Mesendoderm (in vitro differentiated cells): Measurements from ENCODE around the gene IQCM.

Source experiments
- DNase-seq: peaks from one replicate; pipeline ENCODE4 v3.0.0; 2013
- H2AK5ac ChIP-seq: 2 replicates; pipeline ENCODE4 v1.6.1; 2013; ENCODE audit warnings: low read length, inconsistent platforms
- H2BK120ac ChIP-seq: 2 replicates; pipeline ENCODE4 v1.6.1; 2013; ENCODE audit warnings: low read depth, mild to moderate bottlenecking, low read length, moderate library complexity, mixed read lengths
- H2BK15ac ChIP-seq: replicated peaks from 2 replicates; pipeline ENCODE4 v1.6.1; 2013; ENCODE audit warnings: low read depth, mild to moderate bottlenecking, moderate library complexity
- H2BK5ac ChIP-seq: 2 replicates; pipeline ENCODE4 v1.6.1; 2013; ENCODE audit warnings: low read length, inconsistent platforms
- H3K18ac ChIP-seq: 2 replicates; pipeline ENCODE4 v1.6.1; 2013; ENCODE audit warnings: mild to moderate bottlenecking, low read length, mixed read lengths
- H3K23ac ChIP-seq: one replicate; pipeline ENCODE4 v1.6.1; 2013; ENCODE audit warnings: low read length
- H3K27ac ChIP-seq: 2 replicates; pipeline ENCODE4 v1.5.1; 2013; ENCODE audit warnings: low read depth, mild to moderate bottlenecking, inconsistent platforms, low read length, moderate library complexity
- H3K27me3 ChIP-seq: 2 replicates; pipeline ENCODE4 v1.6.1; 2013; ENCODE audit warnings: low read length, control low read depth, mild to moderate bottlenecking, inconsistent platforms; ENCODE audit not compliant: insufficient read depth, poor library complexity
- H3K36me3 ChIP-seq: 2 replicates; pipeline ENCODE4 v1.6.1; 2013; ENCODE audit warnings: low read length, inconsistent platforms; ENCODE audit not compliant: control insufficient read depth, insufficient read depth
- H3K4ac ChIP-seq: one replicate; pipeline ENCODE4 v1.6.1; 2013; ENCODE audit warnings: low read depth, mild to moderate bottlenecking, low read length, moderate library complexity
- H3K4me1 ChIP-seq: 2 replicates; pipeline ENCODE4 v1.6.1; 2013; ENCODE audit warnings: low read depth, low read length, inconsistent platforms; ENCODE audit not compliant: control insufficient read depth
- H3K4me2 ChIP-seq: 2 replicates; pipeline ENCODE4 v1.6.1; 2013; ENCODE audit warnings: low read length
- H3K4me3 ChIP-seq: 2 replicates; pipeline ENCODE4 v1.5.1; 2013; ENCODE audit warnings: mild to moderate bottlenecking, low read length
- H3K56ac ChIP-seq: one replicate; pipeline ENCODE4 v1.6.1; 2013; ENCODE audit warnings: low read length
- H3K79me1 ChIP-seq: 2 replicates; pipeline ENCODE4 v1.6.1; 2013; ENCODE audit warnings: low read length, inconsistent platforms
- H3K79me2 ChIP-seq: 2 replicates; pipeline ENCODE4 v1.6.1; 2013; ENCODE audit warnings: mild to moderate bottlenecking, low read length; ENCODE audit not compliant: control insufficient read depth, insufficient read depth
- H3K9ac ChIP-seq: 2 replicates; pipeline ENCODE4 v1.6.1; 2013; ENCODE audit warnings: low read length, inconsistent platforms
- H4K5ac ChIP-seq: one replicate; pipeline ENCODE4 v1.6.1; 2013; ENCODE audit warnings: low read length
- H4K8ac ChIP-seq: one replicate; pipeline ENCODE4 v1.6.1; 2013; ENCODE audit warnings: low read depth, mild to moderate bottlenecking, control low read depth, low read length, moderate library complexity
- WGBS: extraction: QIAGEN DNeasy Blood & Tissue Kit; methylation state at CpG from one replicate; pipeline ENCODE4 v1.1.7; 2013; ENCODE audit warnings: low lambda C conversion rate, missing lambda C conversion rate; ENCODE audit not compliant: insufficient coverage; ENCODE audit errors: extremely low coverage; 5-methylcytosine and 5-hydroxymethylcytosine counted together

Gene IQCM

GRCh38 chr4:149738156-149738555 lies 77.5 kb downstream of the IQCM start:
- Histone ChIP-seq H3K9ac (no peak overlapping the region), H3K79me1 (no peaks in the 10 kb centered on the region), H4K8ac (no peak overlapping the region), H3K56ac (no peak overlapping the region), H2BK15ac (no peak overlapping the region), H3K27ac (no peak overlapping the region), H3K4me1 (no peaks in the 10 kb centered on the region), H3K4me3 (no peak overlapping the region), H4K5ac (no peak overlapping the region), H3K79me2 (no peaks in the 10 kb centered on the region), H3K18ac (no peak overlapping the region), H3K23ac (no peak overlapping the region), H2BK5ac (no peak overlapping the region), H3K27me3 (no peaks in the 10 kb centered on the region), H2BK120ac (no peak overlapping the region), H3K4me2 (no peak overlapping the region), H3K36me3 (no peaks in the 10 kb centered on the region), H3K4ac (no peak overlapping the region), H2AK5ac (no peak overlapping the region)
- WGBS, result no CpG with 5 or more reads among the region's 7 CpGs
- DNase-seq, result no peak

GRCh38 chr4:149735796-149736195 lies 79.8 kb downstream of the IQCM start:
- Histone ChIP-seq H3K4ac (no peak overlapping the region), H3K79me1 (no peaks in the 10 kb centered on the region), H3K18ac (no peak overlapping the region), H3K56ac (no peak overlapping the region), H3K9ac (no peak overlapping the region), H3K23ac (no peak overlapping the region), H4K8ac (no peak overlapping the region), H2AK5ac (no peak overlapping the region), H3K79me2 (no peaks in the 10 kb centered on the region), H3K4me3 (no peak overlapping the region), H2BK5ac (no peak overlapping the region), H2BK15ac (no peak overlapping the region), H2BK120ac (no peak overlapping the region), H4K5ac (no peak overlapping the region), H3K27me3 (no peaks in the 10 kb centered on the region), H3K36me3 (no peaks in the 10 kb centered on the region), H3K27ac (no peak overlapping the region), H3K4me2 (no peak overlapping the region), H3K4me1 (no peaks in the 10 kb centered on the region)
- no peak for DNase-seq
- WGBS, result no CpG with 5 or more reads among the region's 3 CpGs

DNA sequence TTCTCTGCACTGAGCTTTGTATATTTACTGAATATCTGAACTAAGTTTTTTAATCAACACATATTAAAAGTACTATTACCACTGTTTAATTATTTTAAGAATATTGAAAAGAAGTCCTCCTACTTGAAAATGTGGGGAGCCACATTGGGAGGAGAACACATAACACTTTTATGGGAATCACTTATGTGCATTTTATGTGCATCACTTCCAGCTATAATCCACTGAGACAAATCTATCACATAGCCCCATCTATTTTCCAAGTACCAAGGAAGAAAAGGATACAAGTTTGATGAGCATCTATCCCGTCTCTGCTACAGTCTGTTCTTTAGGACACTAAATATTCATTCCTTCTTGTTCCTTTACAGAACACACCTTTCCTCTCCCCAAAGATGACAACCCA lies 87.2 kb downstream of the IQCM start:
- no peak overlapping the region for H2BK5ac ChIP-seq
- H3K36me3 ChIP-seq, result no peaks in the 10 kb centered on the region
- no peak overlapping the region for H2BK120ac ChIP-seq
- no peak overlapping the region for H3K18ac ChIP-seq
- H3K4ac ChIP-seq, result no peak overlapping the region
- H2AK5ac ChIP-seq, result no peak overlapping the region
- H4K5ac ChIP-seq, result no peak overlapping the region
- no peaks in the 10 kb centered on the region for H3K4me1 ChIP-seq
- H3K27ac ChIP-seq, result no peak overlapping the region
- H3K4me2 ChIP-seq, result no peak overlapping the region
- H3K79me2 ChIP-seq, result no peaks in the 10 kb centered on the region
- no peak overlapping the region for H3K23ac ChIP-seq
- WGBS, result no CpG with 5 or more reads among the region's 1 CpG
- H3K56ac ChIP-seq, result no peak overlapping the region
- H3K4me3 ChIP-seq, result no peak overlapping the region
- H3K79me1 ChIP-seq, result no peaks in the 10 kb centered on the region
- H4K8ac ChIP-seq, result no peak overlapping the region
- no peak overlapping the region for H3K9ac ChIP-seq
- H2BK15ac ChIP-seq, result no peak overlapping the region
- no peak for DNase-seq
- no peaks in the 10 kb centered on the region for H3K27me3 ChIP-seq

- Histone ChIP-seq H3K79me2 (no peaks in the 10 kb centered on the region), H3K4me2 (no peak overlapping the region), H3K27ac (no peak overlapping the region), H4K5ac (no peak overlapping the region), H3K36me3 (no peaks in the 10 kb centered on the region), H4K8ac (no peak overlapping the region), H3K79me1 (no peaks in the 10 kb centered on the region), H2BK120ac (no peak overlapping the region), H3K23ac (no peak overlapping the region), H2BK5ac (no peak overlapping the region), H3K9ac (no peak overlapping the region), H3K27me3 (no peaks in the 10 kb centered on the region), H3K18ac (no peak overlapping the region), H3K4ac (no peak overlapping the region), H3K4me3 (no peak overlapping the region), H2AK5ac (no peak overlapping the region), H2BK15ac (no peak overlapping the region), H3K56ac (no peak overlapping the region), H3K4me1 (no peaks in the 10 kb centered on the region)
- no CpG with 5 or more reads among the region's 1 CpG for WGBS
- no peak for DNase-seq
Measured at GRCh38 chr4:149727663-149728062, 88.0 kb downstream of the IQCM start.

DNA sequence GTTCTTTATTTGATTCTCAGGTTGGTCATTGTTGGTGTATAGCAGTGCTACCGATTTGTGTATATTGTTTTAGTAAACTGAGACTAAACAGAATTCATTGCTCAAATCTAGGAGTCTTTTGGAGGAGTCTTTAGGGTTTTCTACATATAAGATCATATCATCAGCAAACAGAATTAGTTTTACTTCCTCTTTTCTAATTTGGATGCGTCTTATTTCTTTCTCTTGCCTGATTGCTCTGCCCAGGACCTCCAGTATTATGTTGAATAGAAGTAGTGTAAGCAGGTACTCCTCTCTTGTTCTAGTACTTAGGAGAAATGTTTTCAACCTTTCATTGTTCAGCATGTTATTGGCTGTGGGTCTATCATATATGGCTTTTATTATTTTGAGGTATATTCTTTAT lies 92.6 kb downstream of the IQCM start:
- no peak overlapping the region for H3K9ac ChIP-seq
- no peak overlapping the region for H3K18ac ChIP-seq
- no peaks in the 10 kb centered on the region for H3K79me1 ChIP-seq
- no CpG with 5 or more reads among the region's 2 CpGs for WGBS
- no peak overlapping the region for H2AK5ac ChIP-seq
- no peak for DNase-seq
- no peak overlapping the region for H2BK5ac ChIP-seq
- H4K5ac ChIP-seq, result no peak overlapping the region
- no peak overlapping the region for H3K4ac ChIP-seq
- no peak overlapping the region for H2BK15ac ChIP-seq
- no peak overlapping the region for H3K56ac ChIP-seq
- H3K23ac ChIP-seq, result no peak overlapping the region
- H3K27ac ChIP-seq, result no peak overlapping the region
- no peaks in the 10 kb centered on the region for H3K79me2 ChIP-seq
- no peaks in the 10 kb centered on the region for H3K4me1 ChIP-seq
- no peak overlapping the region for H2BK120ac ChIP-seq
- H3K4me3 ChIP-seq, result no peak overlapping the region
- H3K36me3 ChIP-seq, result no peaks in the 10 kb centered on the region
- no peaks in the 10 kb centered on the region for H3K27me3 ChIP-seq
- H4K8ac ChIP-seq, result no peak overlapping the region
- H3K4me2 ChIP-seq, result no peak overlapping the region

GRCh38 chr4:149719806-149720205 lies 95.8 kb downstream of the IQCM start:
- no peak overlapping the region for H3K18ac ChIP-seq
- no peaks in the 10 kb centered on the region for H3K79me2 ChIP-seq
- no peak overlapping the region for H2BK120ac ChIP-seq
- H3K4me2 ChIP-seq, result no peak overlapping the region
- no peaks in the 10 kb centered on the region for H3K4me1 ChIP-seq
- no CpG with 5 or more reads among the region's 1 CpG for WGBS
- no peak overlapping the region for H2BK15ac ChIP-seq
- no peak overlapping the region for H4K5ac ChIP-seq
- H2BK5ac ChIP-seq, result no peak overlapping the region
- no peak overlapping the region for H3K4me3 ChIP-seq
- no peaks in the 10 kb centered on the region for H3K79me1 ChIP-seq
- no peak overlapping the region for H3K23ac ChIP-seq
- H3K27me3 ChIP-seq, result no peaks in the 10 kb centered on the region
- H3K36me3 ChIP-seq, result no peaks in the 10 kb centered on the region
- DNase-seq, result no peak
- no peak overlapping the region for H2AK5ac ChIP-seq
- no peak overlapping the region for H3K56ac ChIP-seq
- no peak overlapping the region for H3K27ac ChIP-seq
- no peak overlapping the region for H4K8ac ChIP-seq
- no peak overlapping the region for H3K4ac ChIP-seq
- no peak overlapping the region for H3K9ac ChIP-seq
